ENCODE data around the gene POFUT2.

POFUT2 gene

GRCh38 chr21:45287438-45288391 is at the start of gene POFUT2:
Gene POFUT2, minus strand, starts transcription at chr21:45287895. Its CDS starts 24 bp downstream, at chr21:45287871.
- DNase-seq = peak; percentile 89

GRCh38 chr21:45336870-45337269 is 49.2 kb upstream of the POFUT2 start:
- no peak for DNase-seq

- DNase-seq = no peak
Observed at GRCh38 chr21:45336535-45336810, 48.8 kb upstream of the POFUT2 start.

DNA sequence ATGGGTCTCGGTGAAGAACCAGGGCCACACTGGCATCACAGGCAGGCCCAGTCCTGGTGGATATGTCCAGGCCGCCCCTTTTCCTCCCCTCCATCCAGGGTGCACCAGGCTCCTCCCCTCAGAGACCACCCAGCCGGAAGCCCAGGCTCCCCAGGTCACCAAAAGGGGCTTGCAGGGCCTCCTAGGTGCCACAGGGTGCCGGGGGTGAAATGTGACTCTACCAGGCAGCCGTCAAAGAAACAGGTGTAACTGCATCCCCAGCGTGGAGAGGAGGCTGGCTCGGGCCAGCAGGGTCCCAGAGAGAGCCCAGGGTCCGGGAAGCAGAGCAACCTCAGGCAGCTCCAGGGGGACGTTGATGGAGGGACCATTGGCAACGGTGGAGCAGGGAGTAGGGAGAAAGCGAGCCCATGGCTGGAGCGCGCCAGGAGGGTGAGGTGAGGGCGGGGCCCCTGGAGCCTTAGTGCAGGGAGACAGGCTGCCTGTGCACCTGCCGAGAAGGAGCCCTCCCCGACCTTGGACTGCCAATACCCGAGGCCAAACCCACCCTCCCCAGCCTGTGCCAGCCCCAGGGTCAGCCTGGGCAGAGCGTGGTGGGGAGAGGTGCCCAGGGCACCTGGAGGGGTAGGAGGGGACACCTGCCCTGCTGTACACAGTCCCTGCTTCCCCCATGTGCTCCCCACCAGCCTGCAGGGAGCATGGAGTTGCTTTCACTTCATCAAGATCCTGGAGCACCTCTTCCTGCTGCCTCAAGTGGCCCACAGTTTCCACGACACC is 48.3 kb upstream of the POFUT2 start:
- no peak for DNase-seq

DNA sequence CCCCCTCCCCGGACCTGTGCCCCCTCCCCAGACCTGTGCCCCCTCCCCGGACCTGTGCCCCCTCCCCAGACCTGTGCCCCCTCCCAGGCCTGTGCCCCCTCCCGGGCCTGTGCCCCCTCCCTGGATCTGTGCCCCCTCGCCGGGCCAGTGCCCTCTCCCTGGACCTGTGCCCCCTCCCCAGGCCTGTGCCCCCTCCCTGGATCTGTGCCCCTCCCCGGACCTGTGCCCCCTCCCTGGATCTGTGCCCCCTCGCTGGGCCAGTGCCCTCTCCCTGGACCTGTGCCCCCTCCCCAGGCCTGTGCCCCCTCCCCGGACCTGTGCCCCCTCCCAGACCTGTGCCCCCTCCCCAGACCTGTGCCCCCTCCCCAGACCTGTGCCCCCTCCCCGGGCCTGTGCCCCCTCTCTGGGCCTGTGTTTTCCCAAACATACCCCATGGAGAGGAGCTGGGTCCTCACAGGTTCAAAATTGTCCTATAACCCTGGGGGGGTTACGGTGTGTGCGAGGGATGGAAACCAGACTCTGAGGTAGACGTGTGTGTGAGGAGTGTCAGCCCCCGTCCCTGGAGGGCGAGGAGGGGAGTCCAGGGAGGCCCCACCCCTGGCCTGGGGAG is 47.6 kb upstream of the POFUT2 start:
- no peak for DNase-seq

DNA sequence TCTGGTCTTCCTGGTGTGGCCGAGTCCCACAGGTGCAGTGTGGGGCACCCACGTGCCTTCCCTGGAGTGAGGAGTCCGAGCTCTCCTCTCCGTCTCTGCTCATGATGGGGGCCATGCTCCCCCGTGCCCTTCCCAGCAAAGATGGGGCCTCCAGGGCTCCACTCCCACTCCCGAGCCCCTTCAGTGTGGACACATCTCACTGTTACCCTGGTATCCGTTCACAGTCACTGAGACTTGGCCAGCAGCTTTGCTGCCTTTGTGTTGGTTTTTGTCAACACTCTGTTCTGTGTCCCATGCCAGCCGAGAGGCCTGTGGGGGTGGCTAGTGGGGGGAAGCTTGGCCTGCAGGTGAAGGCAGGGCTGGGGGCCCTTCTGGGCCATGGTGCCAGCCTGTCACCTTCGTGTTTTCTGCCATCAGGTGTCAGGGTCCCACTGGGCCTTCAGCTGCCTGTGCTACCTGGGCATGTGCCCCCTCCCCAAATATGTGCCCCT is 46.9 kb upstream of the POFUT2 start:
- DNase-seq = no peak

- no peak for DNase-seq
Observed at GRCh38 chr21:45334134-45334533, 46.4 kb upstream of the POFUT2 start.

DNA sequence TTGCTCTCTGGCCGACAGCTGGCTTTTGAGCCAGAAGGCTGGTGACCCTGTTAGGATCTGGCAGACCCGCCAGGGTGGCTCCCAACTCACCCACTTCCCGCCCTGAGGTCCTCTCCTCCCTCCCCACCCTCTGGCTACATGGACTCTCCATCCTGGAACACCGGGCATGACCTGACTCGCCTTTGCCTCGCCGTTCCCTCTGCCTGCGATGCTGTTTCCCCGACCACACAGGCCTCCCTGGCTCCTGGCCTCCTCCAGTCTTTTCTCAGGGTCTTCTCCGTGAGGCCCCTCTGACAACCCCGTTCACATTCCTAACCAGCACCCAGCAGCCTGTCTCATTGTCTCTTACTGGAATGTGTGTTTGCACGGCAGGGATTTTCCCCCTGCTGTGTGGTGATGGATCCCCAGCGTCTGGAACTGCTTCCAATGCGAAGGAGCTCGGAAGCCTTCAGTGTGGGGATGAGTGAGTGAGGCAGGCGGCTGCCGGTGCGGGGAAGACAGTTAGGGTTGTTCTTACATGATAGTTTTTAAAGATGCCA is 46.0 kb upstream of the POFUT2 start:
- DNase-seq = no peak

- no peak for DNase-seq
Observed at GRCh38 chr21:45332981-45333582, 45.4 kb upstream of the POFUT2 start.

- no peak for DNase-seq
Observed at GRCh38 chr21:45332415-45332814, 44.7 kb upstream of the POFUT2 start.

- DNase-seq = no peak
Observed at GRCh38 chr21:45331531-45332147, 43.9 kb upstream of the POFUT2 start.

DNA sequence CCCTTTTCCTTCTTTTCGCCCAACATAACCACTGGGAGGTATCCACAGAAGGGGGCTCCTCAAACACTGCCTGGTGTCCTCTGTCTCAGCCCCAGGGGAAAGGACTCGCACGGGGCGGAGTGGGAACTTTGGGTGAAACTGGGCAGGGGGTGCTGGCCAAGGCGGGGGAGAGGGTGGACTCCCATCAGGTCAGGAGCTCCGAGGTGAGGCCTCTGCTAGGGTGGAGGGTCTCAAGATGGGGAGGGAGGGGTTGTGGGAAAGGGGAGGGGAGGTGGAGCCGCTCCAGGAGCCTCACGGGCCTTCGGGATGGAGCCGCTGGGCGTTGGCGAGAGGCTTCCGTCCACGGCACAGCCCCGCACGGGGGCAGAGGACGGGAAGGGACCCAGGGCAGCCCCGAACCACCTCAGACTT is 43.2 kb upstream of the POFUT2 start:
- no peak for DNase-seq

- peak; percentile 39 for DNase-seq
Observed at GRCh38 chr21:45330075-45330781, 42.5 kb upstream of the POFUT2 start.

DNA sequence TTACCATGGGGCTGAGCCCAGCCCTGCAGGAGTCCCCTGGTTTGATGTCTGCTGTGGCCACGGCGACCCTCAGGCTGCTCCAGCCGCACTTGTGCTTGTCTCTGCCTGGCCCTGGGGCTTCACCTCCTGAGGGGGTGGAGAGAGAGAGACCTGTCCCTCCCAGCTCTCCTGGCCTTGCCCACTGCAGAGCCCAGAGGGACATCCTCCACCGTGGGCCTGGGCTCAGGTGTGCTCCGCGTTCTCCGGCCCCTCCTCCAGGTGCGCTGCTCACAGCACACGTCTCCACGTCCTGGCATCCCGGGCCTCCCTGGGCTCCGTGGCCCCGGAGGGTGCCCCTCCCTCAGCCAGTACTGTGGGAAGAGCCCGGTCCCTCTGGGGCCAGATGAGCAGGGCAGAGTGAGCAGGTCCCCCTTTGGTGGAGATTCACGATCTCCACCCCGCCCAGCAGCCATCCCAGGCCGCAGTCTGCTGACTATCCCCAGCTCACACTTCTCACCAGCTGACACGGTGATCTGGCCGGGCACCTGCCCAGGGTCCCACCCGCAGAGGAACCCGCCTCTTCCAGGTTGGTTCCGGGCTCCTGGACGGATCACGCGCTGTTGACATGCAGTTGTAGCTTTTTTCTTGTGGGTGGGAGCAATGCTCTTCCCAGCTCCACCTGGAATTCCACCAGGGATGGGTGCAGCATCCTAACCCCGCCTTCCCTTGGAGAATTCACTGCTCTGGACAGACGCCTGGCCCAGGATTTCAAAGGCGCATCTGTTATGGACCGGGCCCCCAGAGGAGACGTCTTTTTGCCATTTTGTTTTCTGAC is 41.8 kb upstream of the POFUT2 start:
- DNase-seq = no peak

GRCh38 chr21:45328198-45329091 is 40.8 kb upstream of the POFUT2 start:
- DNase-seq = no peak

DNA sequence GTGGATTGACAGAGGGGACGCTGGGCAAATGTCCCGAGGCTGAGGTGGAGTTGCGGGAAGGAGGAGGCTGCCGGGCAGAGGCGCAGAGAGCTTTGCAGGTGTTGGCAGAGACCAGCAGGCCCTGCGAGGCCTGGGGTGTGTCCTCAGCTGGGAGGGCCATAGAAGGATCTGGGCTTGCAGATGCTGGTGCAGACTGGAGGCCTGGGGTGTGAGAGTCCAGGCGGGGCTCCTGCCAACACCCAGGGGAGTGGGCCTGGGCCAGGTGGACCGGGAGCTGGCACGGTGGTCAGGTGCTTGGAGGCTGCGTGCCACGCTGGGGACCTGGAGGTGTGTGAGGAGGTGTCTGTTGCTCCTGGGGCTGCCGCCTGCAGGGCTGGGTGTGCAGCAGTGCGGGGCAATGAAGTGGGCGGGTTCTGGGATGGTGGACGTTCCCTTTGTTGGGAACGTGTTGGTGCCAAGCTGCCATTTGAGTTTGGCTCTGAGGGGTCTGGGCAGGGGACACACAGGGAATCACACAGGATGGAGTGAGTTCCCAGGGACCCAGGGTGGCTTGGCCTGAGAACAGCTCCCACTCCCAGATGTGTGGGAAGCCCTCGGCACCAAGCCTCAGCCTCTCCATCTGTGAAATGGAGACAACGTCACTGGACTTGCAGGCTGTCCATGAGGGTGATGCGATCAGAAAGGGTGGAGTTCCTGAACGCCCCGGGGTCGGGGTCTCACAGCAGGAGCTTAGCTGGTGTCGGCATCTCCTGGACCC is 39.9 kb upstream of the POFUT2 start:
- DNase-seq = no peak

DNA sequence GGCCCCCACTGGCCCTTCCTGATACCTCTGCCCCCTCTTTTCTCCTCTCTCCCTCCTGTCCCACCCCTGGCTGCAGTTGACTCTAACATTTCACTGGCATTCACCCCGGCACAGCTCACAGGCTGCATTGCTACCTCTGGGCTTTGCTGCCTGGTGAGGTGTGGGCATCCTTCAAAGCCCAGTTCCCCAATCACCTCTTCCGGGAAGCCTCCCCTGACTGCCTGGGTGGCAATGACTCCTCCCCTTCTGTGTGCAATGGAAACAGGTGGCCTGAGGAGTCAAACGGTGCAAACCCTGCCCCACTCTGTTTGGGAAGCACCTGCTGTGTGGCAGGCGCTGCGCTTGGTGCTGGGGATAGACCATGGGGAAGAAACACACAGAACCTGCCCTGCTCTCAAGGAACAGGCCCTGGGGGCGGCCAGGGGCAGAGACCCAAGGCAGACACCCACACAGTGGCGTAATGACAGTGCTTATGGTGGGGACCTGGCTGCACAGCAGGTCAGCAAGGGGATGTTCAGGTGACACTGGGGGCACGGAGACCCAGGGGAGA is 39.3 kb upstream of the POFUT2 start:
- DNase-seq = no peak

DNA sequence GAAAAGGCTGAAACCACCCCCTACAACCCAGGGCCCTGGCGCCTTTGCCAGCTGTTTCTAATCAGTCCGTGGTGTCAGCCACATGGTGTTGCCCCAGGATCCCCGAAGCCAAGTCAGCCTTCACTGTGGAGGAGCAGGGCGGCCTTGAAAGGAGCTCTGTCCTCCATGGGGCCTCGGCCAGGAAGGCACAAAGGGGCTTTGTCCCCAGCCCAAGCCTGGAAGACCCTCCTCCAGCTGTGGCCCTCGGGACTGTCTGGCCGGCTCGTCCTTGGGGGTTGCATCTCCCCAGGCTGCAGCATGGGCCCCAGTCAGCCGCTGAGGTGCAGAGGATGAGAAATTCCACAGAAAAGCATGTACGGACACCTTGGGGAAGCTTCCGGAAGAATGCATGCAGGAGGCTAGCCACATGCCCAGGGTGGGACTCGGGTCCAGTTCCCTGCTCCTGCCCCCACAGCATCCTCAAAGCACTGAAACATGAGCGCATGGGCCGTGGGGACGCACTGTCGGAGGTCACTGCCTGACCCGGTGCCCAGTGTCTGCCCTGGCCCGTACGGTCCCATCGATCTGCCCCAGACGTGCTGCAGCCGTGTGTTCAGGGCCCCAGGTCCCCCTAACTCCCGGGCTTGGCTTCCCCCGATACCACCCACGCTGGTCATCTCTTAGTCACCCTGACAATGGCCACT is 38.6 kb upstream of the POFUT2 start:
- no peak for DNase-seq
